Activated effector memory CD4-positive, alpha-beta T cell treated with anti-CD3 and anti-CD28 coated beads, Interleukin-2, amount 50 U/mL, for 16 hours (primary cell): ENCODE measurements around the gene MRGPRG.
A peak's percentile ranks its signal among the peaks of the same experiment; 100 is the strongest.

ENCODE experiments used
- DNase-seq: peaks from one replicate; pipeline ENCODE4 v3.0.0-alpha.2; 2020

MRGPRG gene

GRCh38 chr11:3192511-3193372 is 25.9 kb downstream of the MRGPRG start:
- peak; percentile 60 for DNase-seq

GRCh38 chr11:3191586-3192324 is 26.9 kb downstream of the MRGPRG start:
- no peak for DNase-seq

- peak; percentile 24 for DNase-seq
Measured at GRCh38 chr11:3190600-3190999, 28.0 kb downstream of the MRGPRG start.

- DNase-seq = peak; percentile 37
Measured at GRCh38 chr11:3189886-3190583, 28.6 kb downstream of the MRGPRG start.

- peak; percentile 41 for DNase-seq
Measured at GRCh38 chr11:3189196-3189843, 29.3 kb downstream of the MRGPRG start.

- DNase-seq = no peak
Measured at GRCh38 chr11:3188496-3189195, 30.0 kb downstream of the MRGPRG start.

- peak; percentile 28 for DNase-seq
Measured at GRCh38 chr11:3186166-3186953, 32.3 kb downstream of the MRGPRG start.

GRCh38 chr11:3184732-3185347 is 33.8 kb downstream of the MRGPRG start:
- no peak for DNase-seq

GRCh38 chr11:3183523-3183922 is 35.1 kb downstream of the MRGPRG start:
- no peak for DNase-seq

GRCh38 chr11:3182462-3182852 is 36.2 kb downstream of the MRGPRG start:
- no peak for DNase-seq

- no peak for DNase-seq
Measured at GRCh38 chr11:3181725-3182461, 36.7 kb downstream of the MRGPRG start.

- DNase-seq = no peak
Measured at GRCh38 chr11:3180869-3181268, 37.7 kb downstream of the MRGPRG start.

- no peak for DNase-seq
Measured at GRCh38 chr11:3178349-3178748, 40.3 kb downstream of the MRGPRG start.

- no peak for DNase-seq
Measured at GRCh38 chr11:3177931-3178330, 40.7 kb downstream of the MRGPRG start.

GRCh38 chr11:3176487-3176886 is 42.1 kb downstream of the MRGPRG start:
- no peak for DNase-seq

- DNase-seq = no peak
Measured at GRCh38 chr11:3175194-3175593, 43.4 kb downstream of the MRGPRG start.

GRCh38 chr11:3174387-3174786 is 44.2 kb downstream of the MRGPRG start:
- no peak for DNase-seq

- no peak for DNase-seq
Measured at GRCh38 chr11:3173795-3174194, 44.8 kb downstream of the MRGPRG start.

- DNase-seq = no peak
Measured at GRCh38 chr11:3171931-3172560, 46.6 kb downstream of the MRGPRG start.
